ENCODE measurements around the gene OGFR. TPM values are rescaled to one million over a fixed set of nuclear protein-coding genes. Genes with fewer than 3 reads are reported as not detected.

The OGFR gene
- total RNA-seq, 1 donor from 2014 or later, result 56.5 TPM

- Mint-ChIP-seq H3K4me1 (peaks cover 19% of the 10 kb centered on the region), H3K36me3 (peaks cover 3% of the 10 kb centered on the region), H3K4me3 (no peak overlapping the region), H3K27me3 (ENCODE audit: low read depth) (no peaks in the 10 kb centered on the region), H3K9me3 (no peaks in the 10 kb centered on the region), H3K27ac (no peak overlapping the region)
- no peak for DNase-seq (ENCODE audit: low spot score in 2 of 2, unreplicated experiment in 2 of 2)
- TF ChIP-seq CTCF (IDR thresholded peaks at IDR 0.05; ENCODE audit: unreplicated experiment), result no peak
Observed at GRCh38 chr20:62823688-62824475, 19.2 kb downstream of the OGFR start.

DNA sequence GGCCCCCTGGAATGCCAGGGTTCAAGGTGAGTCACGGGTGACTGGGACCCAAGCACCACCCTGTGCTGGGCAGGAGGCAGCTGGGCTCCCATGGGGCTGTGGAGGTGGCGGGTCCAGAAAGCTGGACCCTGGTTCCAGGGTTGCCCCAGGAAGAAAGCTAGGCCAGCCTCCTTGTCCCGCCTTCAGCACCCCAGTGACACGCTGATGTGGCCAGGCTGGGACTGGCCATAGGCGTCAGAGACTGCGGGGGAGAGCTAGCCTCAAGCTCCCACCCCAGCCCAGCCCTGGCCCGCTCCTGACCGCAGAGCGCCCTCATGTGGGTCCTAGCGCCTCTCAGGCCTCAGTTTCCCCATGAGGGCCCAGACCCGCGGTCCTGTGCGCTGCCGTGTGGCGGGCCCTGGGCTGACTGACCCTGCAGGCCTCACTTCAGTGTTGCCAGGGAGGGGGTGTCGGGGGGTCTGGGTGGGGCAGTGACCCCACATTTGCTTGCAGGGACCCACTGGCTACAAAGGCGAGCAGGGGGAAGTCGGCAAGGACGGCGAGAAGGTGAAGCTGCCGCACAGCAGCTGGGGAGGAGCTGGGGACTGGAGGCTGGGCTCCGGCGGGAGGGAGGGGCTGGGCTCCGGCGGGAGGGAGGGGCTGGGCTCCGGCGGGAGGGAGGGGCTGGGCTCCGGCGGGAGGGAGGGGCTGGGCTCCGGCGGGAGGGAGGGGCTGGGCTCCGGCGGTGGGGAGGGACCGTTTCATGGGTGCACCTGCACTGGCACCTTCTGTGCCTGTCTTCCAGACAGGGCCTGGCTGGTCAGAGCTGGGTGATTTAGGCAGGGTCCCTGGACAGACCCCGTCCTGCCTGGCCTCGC, 20.1 kb downstream of the OGFR start:
- no peak for TF ChIP-seq CTCF (IDR thresholded peaks at IDR 0.05; ENCODE audit: unreplicated experiment)
- DNase-seq (ENCODE audit: low spot score in 2 of 2, unreplicated experiment in 2 of 2), result peak in 1 of 2 experiments; percentile 64
- Mint-ChIP-seq H3K27me3 (ENCODE audit: low read depth) (no peaks in the 10 kb centered on the region), H3K27ac (no peak overlapping the region), H3K4me1 (peaks cover 15% of the 10 kb centered on the region), H3K9me3 (no peaks in the 10 kb centered on the region), H3K36me3 (peaks cover 3% of the 10 kb centered on the region), H3K4me3 (peak overlapping the region; percentile 28)

- no peak for DNase-seq (ENCODE audit: low spot score in 2 of 2, unreplicated experiment in 2 of 2)
- peaks cover 9% of the 10 kb centered on the region for H3K4me1 Mint-ChIP-seq
- no peaks in the 10 kb centered on the region for H3K9me3 Mint-ChIP-seq
- H3K27ac Mint-ChIP-seq, result no peak overlapping the region
- TF ChIP-seq CTCF (IDR thresholded peaks at IDR 0.05; ENCODE audit: unreplicated experiment), result no peak
- no peak overlapping the region for H3K4me3 Mint-ChIP-seq
- H3K27me3 Mint-ChIP-seq (ENCODE audit: low read depth), result no peaks in the 10 kb centered on the region
- H3K36me3 Mint-ChIP-seq, result peaks cover under 1% of the 10 kb centered on the region
Observed at GRCh38 chr20:62825333-62825985, 20.8 kb downstream of the OGFR start.

DNA sequence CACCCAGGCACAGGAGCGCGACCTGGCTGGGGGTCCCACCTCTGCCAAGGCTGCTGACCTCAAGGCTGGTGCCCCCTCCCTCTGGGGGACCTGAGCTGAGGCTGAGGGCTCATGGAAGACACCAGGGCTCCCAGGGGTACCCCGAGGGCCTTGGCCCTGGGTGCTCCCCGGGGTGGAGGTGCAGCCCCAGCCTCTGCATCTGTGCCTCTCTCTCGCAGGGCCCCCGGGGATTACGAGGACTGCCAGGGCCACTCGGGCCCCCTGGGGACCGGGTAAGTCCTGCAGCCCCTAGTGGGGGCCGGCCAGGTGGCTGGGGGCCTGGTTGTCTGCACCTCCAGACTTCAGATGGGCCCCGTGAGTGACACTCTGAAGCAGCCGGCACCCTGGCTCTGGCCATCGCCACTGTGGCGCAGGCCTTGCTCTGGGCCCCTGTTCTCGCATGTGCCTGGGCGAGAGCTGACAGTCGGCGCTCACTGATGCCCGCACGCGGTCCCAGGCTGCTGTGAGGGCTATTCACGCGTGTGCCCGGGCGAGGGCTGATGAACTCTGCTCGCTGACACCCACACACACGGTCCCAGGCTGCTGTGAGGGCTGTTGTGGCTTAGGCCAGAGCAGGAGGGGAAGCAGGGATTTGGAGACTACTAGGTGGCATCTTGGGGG, 21.5 kb downstream of the OGFR start:
- Mint-ChIP-seq H3K36me3 (no peaks in the 10 kb centered on the region), H3K27ac (no peak overlapping the region), H3K9me3 (no peaks in the 10 kb centered on the region), H3K4me1 (peaks cover 9% of the 10 kb centered on the region), H3K27me3 (ENCODE audit: low read depth) (no peaks in the 10 kb centered on the region), H3K4me3 (no peak overlapping the region)
- TF ChIP-seq CTCF (IDR thresholded peaks at IDR 0.05; ENCODE audit: unreplicated experiment), result no peak
- DNase-seq (ENCODE audit: low spot score in 2 of 2, unreplicated experiment in 2 of 2), result no peak

- no peak for DNase-seq (ENCODE audit: low spot score in 2 of 2, unreplicated experiment in 2 of 2)
- Mint-ChIP-seq H3K27me3 (ENCODE audit: low read depth) (no peaks in the 10 kb centered on the region), H3K9me3 (no peaks in the 10 kb centered on the region), H3K4me1 (peaks cover 12% of the 10 kb centered on the region), H3K36me3 (no peaks in the 10 kb centered on the region), H3K4me3 (no peak overlapping the region), H3K27ac (no peak overlapping the region)
- TF ChIP-seq CTCF (IDR thresholded peaks at IDR 0.05; ENCODE audit: unreplicated experiment), result no peak
Observed at GRCh38 chr20:62826646-62827310, 22.1 kb downstream of the OGFR start.
